Lower leg skin (tissue), 3 donors: ENCODE data around the gene MAGEB6.

Source experiments
- CTCF ChIP-seq, 3 donors: fragments of 450-650 bp; IDR thresholded peaks; one replicate each; pipeline ENCODE4 v1.5.1; 2016; ENCODE audit warnings: antibody characterized with exemption in 3 of 3, mild to moderate bottlenecking in 3 of 3, moderate library complexity in 2 of 3
- POLR2A ChIP-seq, 2 donors: fragments of 450-650 bp; IDR thresholded peaks; one replicate each; pipeline ENCODE4 v1.6.1; 2016 to 2017; ENCODE audit warnings: antibody characterized with exemption in 2 of 2, mild to moderate bottlenecking in 1 of 2, moderate library complexity in 1 of 2

GRCh38 chrX:26234177-26234576 lies 41.9 kb downstream of the MAGEB6 start:
- TF ChIP-seq CTCF (IDR thresholded peaks at IDR 0.05) (no peak), POLR2A (IDR thresholded peaks at IDR 0.05) (no peak)
